NB4 (cell line): Measurements from ENCODE around the gene PPP4R3C.

ENCODE experiments used
- DNase-seq: peaks from one replicate; pipeline ENCODE4 v3.0.0; 2010; ENCODE audit warnings: low read depth
- H3K4me3 ChIP-seq: one replicate; pipeline ENCODE4 v1.5.1; 2011; ENCODE audit warnings: mild to moderate bottlenecking, low read depth, low read length, moderate library complexity
- CTCF ChIP-seq: IDR thresholded peaks from one replicate; pipeline ENCODE4 v1.5.1; 2012; ENCODE audit warnings: low read depth, low read length
- MAX ChIP-seq: IDR thresholded peaks from 2 replicates; pipeline ENCODE4 v1.6.1; 2011; ENCODE audit warnings: low read depth, low read length
- MYC ChIP-seq: IDR thresholded peaks from 2 replicates; pipeline ENCODE4 v1.6.1; 2011; ENCODE audit warnings: low read depth, low read length
- POLR2A ChIP-seq: IDR thresholded peaks from 2 replicates; pipeline ENCODE4 v1.6.1; 2011; ENCODE audit warnings: mild to moderate bottlenecking; ENCODE audit not compliant: insufficient read length; ENCODE audit errors: extremely low read depth

PPP4R3C gene

GRCh38 chrX:27435031-27435430 lies 28.1 kb downstream of the PPP4R3C start:
- TF ChIP-seq MAX: no peak
- TF ChIP-seq POLR2A: no peak
- no peak for TF ChIP-seq CTCF
- TF ChIP-seq MYC: no peak
- no peak for DNase-seq
- no peak overlapping the region for H3K4me3 ChIP-seq
